ENCODE data around the gene STK31.

Gene STK31

GRCh38 chr7:23710000-23710399, at the start of gene STK31:
TSS of gene STK31 (plus strand) at chr7:23710219. CDS start at chr7:23710286, 67 bp downstream.
- POLR2A ChIA-PET (ENCODE audit: low non-redundant PET), result no interaction called here
- no peak within 1 kb of the TSS for H3K27ac ChIP-seq
- CTCF ChIA-PET, result interaction anchor here (0.7 to 1.5 kb wide), 2 partner anchors 139 to 147 kb away, joined by 3 read pairs; no protein-coding TSS in a partner anchor
- no peak for DNase-seq (ENCODE audit: low spot score)
- no peak for TF ChIP-seq CTCF (conservative IDR thresholded peaks at IDR 0.05; ENCODE audit: low read depth)

- POLR2A ChIA-PET (ENCODE audit: low non-redundant PET), result no interaction called here
- no peak for TF ChIP-seq CTCF (conservative IDR thresholded peaks at IDR 0.05; ENCODE audit: low read depth)
- CTCF ChIA-PET, result no interaction called here
- no peak overlapping the region for H3K27ac ChIP-seq
- DNase-seq (ENCODE audit: low spot score), result no peak
Observed at GRCh38 chr7:23661385-23661784, 48.6 kb upstream of the STK31 start.

GRCh38 chr7:23662124-23662983, 47.7 kb upstream of the STK31 start:
- ChIA-PET POLR2A (ENCODE audit: low non-redundant PET) (no interaction called here), CTCF (interaction anchor here (0.6 to 0.7 kb wide), 2 partner anchors 17 to 53 kb away, joined by 3 read pairs; partner anchors contain the start of gene FAM221A)
- H3K27ac ChIP-seq, result no peak overlapping the region
- no peak for DNase-seq (ENCODE audit: low spot score)
- TF ChIP-seq CTCF (conservative IDR thresholded peaks at IDR 0.05; ENCODE audit: low read depth), result no peak

GRCh38 chr7:23662984-23663313, 47.1 kb upstream of the STK31 start:
- H3K27ac ChIP-seq, result no peak overlapping the region
- CTCF ChIA-PET, result no interaction called here
- DNase-seq (ENCODE audit: low spot score), result no peak
- POLR2A ChIA-PET (ENCODE audit: low non-redundant PET), result no interaction called here
- TF ChIP-seq CTCF (conservative IDR thresholded peaks at IDR 0.05; ENCODE audit: low read depth), result no peak

- TF ChIP-seq CTCF (conservative IDR thresholded peaks at IDR 0.05; ENCODE audit: low read depth), result no peak
- no peak overlapping the region for H3K27ac ChIP-seq
- ChIA-PET CTCF (interaction anchor here (0.7 kb wide), 1 partner anchor 67 kb away, joined by 3 read pairs; no protein-coding TSS in a partner anchor), POLR2A (ENCODE audit: low non-redundant PET) (no interaction called here)
- no peak for DNase-seq (ENCODE audit: low spot score)
Observed at GRCh38 chr7:23664122-23664521, 45.9 kb upstream of the STK31 start.

GRCh38 chr7:23672033-23672432, 38.0 kb upstream of the STK31 start:
- TF ChIP-seq CTCF (conservative IDR thresholded peaks at IDR 0.05; ENCODE audit: low read depth), result no peak
- ChIA-PET CTCF (no interaction called here), POLR2A (ENCODE audit: low non-redundant PET) (no interaction called here)
- no peak overlapping the region for H3K27ac ChIP-seq
- no peak for DNase-seq (ENCODE audit: low spot score)

Data from RWPE1 (cell line).